SU-DHL-6 (cell line): ENCODE results near the gene CSH1.

ENCODE experiments used
- CTCF ChIP-seq: fragments of 200-600 bp; sonication (generic); IDR thresholded peaks from one replicate; pipeline ENCODE4 v1.5.1; 2017; ENCODE audit warnings: antibody characterized with exemption, mild to moderate bottlenecking, low read length, moderate library complexity; ENCODE audit not compliant: insufficient read depth, poor library complexity, severe bottlenecking
- EZH2phosphoT487 ChIP-seq: fragments of 200-600 bp; sonication (generic), shearing (Covaris generic); conservative IDR thresholded peaks from 2 replicates; pipeline ENCODE4 v1.6.1; 2018; ENCODE audit warnings: mild to moderate bottlenecking, antibody characterized with exemption, low read length, moderate library complexity, mixed read lengths

GRCh38 chr17:63927464-63928171, 31.2 kb upstream of the CSH1 start:
- TF ChIP-seq CTCF (no peak), EZH2phosphoT487 (no peak)
